Measurements from ENCODE around the gene GAPDHS. TPM values are rescaled to one million over a fixed set of nuclear protein-coding genes. Genes with fewer than 3 reads are reported as not detected.

The GAPDHS gene
- total RNA-seq, 1 experiment from 2014 or later: not detected

GRCh38 chr19:35531291-35531690 is 2.0 kb upstream of the GAPDHS start:
- Mint-ChIP-seq H3K36me3 (ENCODE audit: insufficient read depth, unreplicated experiment) (peaks cover 6% of the 10 kb centered on the region), H3K27me3 (ENCODE audit: unreplicated experiment) (peaks cover 89% of the 10 kb centered on the region), H3K4me3 (ENCODE audit: low read depth, unreplicated experiment) (no peak overlapping the region), H3K27ac (ENCODE audit: unreplicated experiment) (no peak overlapping the region), H3K4me1 (ENCODE audit: low read depth, unreplicated experiment) (no peaks in the 10 kb centered on the region), H3K9me3 (ENCODE audit: low read depth, unreplicated experiment) (no peaks in the 10 kb centered on the region)
- BruUV-seq (replicated peaks): no TSS peak
- intact Hi-C loops (cut with micrococcal nuclease; ENCODE audit: unreplicated experiment): no loop called here
- DNase-seq: no peak
- TF ChIP-seq CTCF (IDR thresholded peaks at IDR 0.05; ENCODE audit: unreplicated experiment): no peak
- CTCF ChIA-PET: interaction anchor here (0.6 to 3.3 kb wide), 2 partner anchors 21 to 90 kb away, joined by 3 to 14 read pairs; no protein-coding TSS in a partner anchor

- H3K27ac Mint-ChIP-seq (ENCODE audit: unreplicated experiment): no peak overlapping the region
Measured at GRCh38 chr19:35533822-35534392, 651 bp downstream of the GAPDHS start.

GRCh38 chr19:35534803-35535480 is 1.7 kb downstream of the GAPDHS start:
- BruUV-seq (replicated peaks): no TSS peak
- no peaks in the 10 kb centered on the region for H3K9me3 Mint-ChIP-seq (ENCODE audit: low read depth, unreplicated experiment)
- peaks cover 52% of the 10 kb centered on the region for H3K27me3 Mint-ChIP-seq (ENCODE audit: unreplicated experiment)
- CTCF ChIA-PET: interaction anchor here (0.6 to 1.0 kb wide), 3 partner anchors 9 to 432 kb away, joined by 3 to 5 read pairs (median 5); partner anchors contain the start of gene DMKN
- no peak for DNase-seq
- no peak overlapping the region for H3K27ac Mint-ChIP-seq (ENCODE audit: unreplicated experiment)
- intact Hi-C loops (cut with micrococcal nuclease; ENCODE audit: unreplicated experiment): no loop called here
- TF ChIP-seq CTCF (IDR thresholded peaks at IDR 0.05; ENCODE audit: unreplicated experiment): no peak
- H3K4me1 Mint-ChIP-seq (ENCODE audit: low read depth, unreplicated experiment): no peaks in the 10 kb centered on the region
- peaks cover 6% of the 10 kb centered on the region for H3K36me3 Mint-ChIP-seq (ENCODE audit: insufficient read depth, unreplicated experiment)
- H3K4me3 Mint-ChIP-seq (ENCODE audit: low read depth, unreplicated experiment): no peak overlapping the region

More at GRCh38 chr19:35533822-35534392, 651 bp downstream of the GAPDHS start:
- Mint-ChIP-seq H3K36me3 (ENCODE audit: insufficient read depth, unreplicated experiment) (peaks cover 6% of the 10 kb centered on the region), H3K4me1 (ENCODE audit: low read depth, unreplicated experiment) (no peaks in the 10 kb centered on the region), H3K27me3 (ENCODE audit: unreplicated experiment) (peaks cover 63% of the 10 kb centered on the region), H3K9me3 (ENCODE audit: low read depth, unreplicated experiment) (no peaks in the 10 kb centered on the region), H3K4me3 (ENCODE audit: low read depth, unreplicated experiment) (no peak overlapping the region)
- TF ChIP-seq CTCF (IDR thresholded peaks at IDR 0.05; ENCODE audit: unreplicated experiment): no peak
- CTCF ChIA-PET: no interaction called here
- intact Hi-C loops (cut with micrococcal nuclease; ENCODE audit: unreplicated experiment): no loop called here
- no TSS peak for BruUV-seq (replicated peaks)
- DNase-seq: peak; percentile 50

- no peaks in the 10 kb centered on the region for H3K9me3 Mint-ChIP-seq (ENCODE audit: low read depth, unreplicated experiment)
- no peaks in the 10 kb centered on the region for H3K4me1 Mint-ChIP-seq (ENCODE audit: low read depth, unreplicated experiment)
- no peak overlapping the region for H3K4me3 Mint-ChIP-seq (ENCODE audit: low read depth, unreplicated experiment)
- no peak for TF ChIP-seq CTCF (IDR thresholded peaks at IDR 0.05; ENCODE audit: unreplicated experiment)
- no peak overlapping the region for H3K27ac Mint-ChIP-seq (ENCODE audit: unreplicated experiment)
- H3K27me3 Mint-ChIP-seq (ENCODE audit: unreplicated experiment): peaks cover 11% of the 10 kb centered on the region
- CTCF ChIA-PET: no interaction called here
- no TSS peak for BruUV-seq (replicated peaks)
- intact Hi-C loops (cut with micrococcal nuclease; ENCODE audit: unreplicated experiment): no loop called here
- DNase-seq: no peak
- peaks cover 21% of the 10 kb centered on the region for H3K36me3 Mint-ChIP-seq (ENCODE audit: insufficient read depth, unreplicated experiment)
Measured at GRCh38 chr19:35539314-35539713, 6.1 kb downstream of the GAPDHS start.

Data from Calu3 (cell line).